CD4-positive, alpha-beta T cell treated with Interleukin-21 for 1 hour (primary cell): ENCODE measurements around the gene KDM4C.

Experiments
- DNase-seq: peaks from one replicate; pipeline ENCODE4 v3.0.0-alpha.2; 2020

Gene KDM4C

GRCh38 chr9:6870650-6871477 is 113.1 kb downstream of the KDM4C start:
- DNase-seq = no peak

GRCh38 chr9:6873857-6874256 is 116.1 kb downstream of the KDM4C start:
- DNase-seq = peak; percentile 15

GRCh38 chr9:6876195-6876894 is 118.6 kb downstream of the KDM4C start:
- DNase-seq = no peak

GRCh38 chr9:6877671-6878161 is 119.9 kb downstream of the KDM4C start:
- no peak for DNase-seq

- DNase-seq = no peak
These were observed 122.9 kb downstream of the KDM4C start for GRCh38 chr9:6880626-6881025.

GRCh38 chr9:6884101-6884500 is 126.3 kb downstream of the KDM4C start:
- DNase-seq = no peak

- DNase-seq = no peak
These were observed 127.2 kb downstream of the KDM4C start for GRCh38 chr9:6884990-6885389.

GRCh38 chr9:6887051-6887450 is 129.3 kb downstream of the KDM4C start:
- no peak for DNase-seq

- no peak for DNase-seq
These were observed 132.1 kb downstream of the KDM4C start for GRCh38 chr9:6889868-6890267.

GRCh38 chr9:6893350-6894131 is 135.8 kb downstream of the KDM4C start:
- DNase-seq = no peak

- no peak for DNase-seq
These were observed 136.4 kb downstream of the KDM4C start for GRCh38 chr9:6894135-6894534.

GRCh38 chr9:6895754-6896153 is 138.0 kb downstream of the KDM4C start:
- no peak for DNase-seq

- no peak for DNase-seq
These were observed 138.8 kb downstream of the KDM4C start for GRCh38 chr9:6896562-6896961.

- DNase-seq = no peak
These were observed 139.5 kb downstream of the KDM4C start for GRCh38 chr9:6897207-6897822.

GRCh38 chr9:6897898-6898302 is 140.1 kb downstream of the KDM4C start:
- DNase-seq = no peak

GRCh38 chr9:6899274-6899673 is 141.5 kb downstream of the KDM4C start:
- DNase-seq = no peak

GRCh38 chr9:6900440-6900883 is 142.7 kb downstream of the KDM4C start:
- no peak for DNase-seq

GRCh38 chr9:6901180-6901579 is 143.4 kb downstream of the KDM4C start:
- no peak for DNase-seq

GRCh38 chr9:6902423-6902822 is 144.7 kb downstream of the KDM4C start:
- DNase-seq = no peak

GRCh38 chr9:6904371-6904770 is 146.6 kb downstream of the KDM4C start:
- no peak for DNase-seq

GRCh38 chr9:6905850-6906375 is 148.1 kb downstream of the KDM4C start:
- no peak for DNase-seq

- DNase-seq = no peak
These were observed 150.1 kb downstream of the KDM4C start for GRCh38 chr9:6907772-6908381.
